DOHH2 (cell line): Measurements from ENCODE around the gene CNOT4.

ENCODE experiments used
- H3F3A ChIP-seq: fragments of 200-600 bp; sonication (generic), shearing (Covaris generic); 2 replicates; pipeline ENCODE4 v1.6.0; 2016; ENCODE audit warnings: antibody characterized with exemption, mild to moderate bottlenecking; ENCODE audit not compliant: control insufficient read depth, insufficient read depth
- H3K27ac ChIP-seq: fragments of 200-600 bp; sonication (generic); 2 replicates; pipeline ENCODE4 v1.5.1; 2014; ENCODE audit warnings: low read depth, mild to moderate bottlenecking, low read length, moderate library complexity
- H3K27me3 ChIP-seq: fragments of 200-600 bp; sonication (generic); 2 replicates; pipeline ENCODE4 v1.6.1; 2014; ENCODE audit warnings: mild to moderate bottlenecking, low read length, mixed read lengths; ENCODE audit not compliant: control insufficient read depth
- H3K36me3 ChIP-seq: fragments of 200-600 bp; sonication (generic); 2 replicates; pipeline ENCODE4 v1.6.1; 2014; ENCODE audit warnings: mild to moderate bottlenecking, low read length, moderate library complexity, mixed read lengths; ENCODE audit not compliant: control insufficient read depth
- H3K4me1 ChIP-seq: fragments of 200-600 bp; sonication (generic); 2 replicates; pipeline ENCODE4 v1.6.1; 2014; ENCODE audit warnings: mild to moderate bottlenecking, low read length, mixed read lengths; ENCODE audit not compliant: control insufficient read depth
- H3K4me2 ChIP-seq: fragments of 200-600 bp; sonication (generic); 2 replicates; pipeline ENCODE4 v1.6.0; 2014; ENCODE audit warnings: mild to moderate bottlenecking, low read length, moderate library complexity
- H3K4me3 ChIP-seq: fragments of 200-600 bp; sonication (generic); 2 replicates; pipeline ENCODE4 v1.5.1; 2014; ENCODE audit warnings: mild to moderate bottlenecking, low read length, mixed read lengths
- H3K79me2 ChIP-seq: fragments of 200-600 bp; sonication (generic); 2 replicates; pipeline ENCODE4 v1.6.1; 2014; ENCODE audit warnings: mild to moderate bottlenecking, low read length, mixed read lengths; ENCODE audit not compliant: control insufficient read depth
- H3K9me2 ChIP-seq: fragments of 200-600 bp; sonication (generic); replicated peaks from 2 replicates; pipeline ENCODE4 v1.6.1; 2014; ENCODE audit warnings: mild to moderate bottlenecking, low read length, mixed read lengths; ENCODE audit not compliant: control insufficient read depth
- H3K9me3 ChIP-seq: fragments of 200-600 bp; sonication (generic); 2 replicates; pipeline ENCODE4 v1.6.1; 2014; ENCODE audit warnings: antibody characterized with exemption, low read length, mixed read lengths; ENCODE audit not compliant: control insufficient read depth, insufficient read depth
- H4K20me1 ChIP-seq: fragments of 200-600 bp; sonication (generic); 2 replicates; pipeline ENCODE4 v1.6.0; 2014; ENCODE audit warnings: low read depth, mild to moderate bottlenecking, antibody characterized with exemption, low read length, moderate library complexity; ENCODE audit not compliant: control insufficient read depth, insufficient read depth
- EZH2phosphoT487 ChIP-seq: fragments of 200-600 bp; sonication (generic); IDR thresholded peaks from 2 replicates; pipeline ENCODE4 v1.6.1; 2017; ENCODE audit warnings: borderline replicate concordance, mild to moderate bottlenecking, antibody characterized with exemption, low read length, moderate library complexity, mixed read lengths
- TF ChIP-seq, protein P1 (sequence below): fragments of 200-600 bp; sonication (generic); IDR thresholded peaks from one replicate; pipeline ENCODE4 v1.5.1; 2014; ENCODE audit warnings: antibody characterized with exemption, mild to moderate bottlenecking, low read depth, low read length; ENCODE audit not compliant: poor library complexity, severe bottlenecking

The CNOT4 gene

DNA sequence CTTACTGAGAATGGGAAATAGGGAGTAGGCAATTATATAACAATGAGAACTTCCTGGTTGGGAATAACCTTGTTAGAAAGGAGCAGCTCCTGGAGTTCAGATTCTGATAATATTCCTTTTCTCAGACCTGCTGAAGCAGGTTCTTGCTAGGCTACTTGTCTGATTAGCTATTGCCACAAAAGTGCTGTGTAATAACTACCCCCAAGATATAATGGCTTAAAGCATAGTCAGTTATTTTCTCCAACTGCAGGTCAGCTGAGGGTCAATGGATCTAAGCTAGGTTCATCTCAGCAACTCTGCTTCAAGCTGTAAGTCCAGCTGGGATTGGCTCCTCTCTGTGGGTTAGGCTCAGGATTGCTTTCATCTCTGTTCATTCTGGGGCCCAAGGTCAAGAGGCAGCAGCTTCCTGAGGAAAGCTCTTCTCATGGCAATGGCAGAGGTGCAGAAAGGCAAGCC lies 9.4 kb upstream of the CNOT4 start:
- no peak for TF ChIP-seq EZH2phosphoT487
- TF ChIP-seq, protein P1, sequence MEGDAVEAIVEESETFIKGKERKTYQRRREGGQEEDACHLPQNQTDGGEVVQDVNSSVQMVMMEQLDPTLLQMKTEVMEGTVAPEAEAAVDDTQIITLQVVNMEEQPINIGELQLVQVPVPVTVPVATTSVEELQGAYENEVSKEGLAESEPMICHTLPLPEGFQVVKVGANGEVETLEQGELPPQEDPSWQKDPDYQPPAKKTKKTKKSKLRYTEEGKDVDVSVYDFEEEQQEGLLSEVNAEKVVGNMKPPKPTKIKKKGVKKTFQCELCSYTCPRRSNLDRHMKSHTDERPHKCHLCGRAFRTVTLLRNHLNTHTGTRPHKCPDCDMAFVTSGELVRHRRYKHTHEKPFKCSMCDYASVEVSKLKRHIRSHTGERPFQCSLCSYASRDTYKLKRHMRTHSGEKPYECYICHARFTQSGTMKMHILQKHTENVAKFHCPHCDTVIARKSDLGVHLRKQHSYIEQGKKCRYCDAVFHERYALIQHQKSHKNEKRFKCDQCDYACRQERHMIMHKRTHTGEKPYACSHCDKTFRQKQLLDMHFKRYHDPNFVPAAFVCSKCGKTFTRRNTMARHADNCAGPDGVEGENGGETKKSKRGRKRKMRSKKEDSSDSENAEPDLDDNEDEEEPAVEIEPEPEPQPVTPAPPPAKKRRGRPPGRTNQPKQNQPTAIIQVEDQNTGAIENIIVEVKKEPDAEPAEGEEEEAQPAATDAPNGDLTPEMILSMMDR = no peak

DNA sequence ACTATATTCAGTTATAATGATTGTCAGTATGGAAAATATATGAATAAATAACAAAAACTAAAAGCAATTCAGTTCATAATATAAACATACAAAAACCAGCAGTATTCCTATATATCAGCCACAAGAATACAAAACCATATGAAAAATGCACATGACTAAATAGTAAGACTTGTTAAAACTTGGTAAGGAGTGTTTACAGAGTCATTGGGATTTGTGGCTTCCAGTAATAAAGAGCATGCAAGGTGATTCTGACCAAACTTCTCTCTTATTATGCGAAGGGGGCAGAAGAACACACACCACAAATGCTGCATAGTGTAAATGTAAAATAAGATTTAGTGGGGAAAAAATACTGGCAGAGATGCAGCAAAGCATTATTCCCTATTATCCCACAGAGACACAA lies 8.8 kb upstream of the CNOT4 start:
- Histone ChIP-seq H3K4me2 (no peak overlapping the region), H3K36me3 (no peaks in the 10 kb centered on the region), H3K27ac (no peak overlapping the region), H3K9me2 (no peaks in the 10 kb centered on the region), H3K9me3 (no peaks in the 10 kb centered on the region), H3F3A (no peaks in the 10 kb centered on the region), H3K4me1 (no peaks in the 10 kb centered on the region), H4K20me1 (no peaks in the 10 kb centered on the region), H3K4me3 (no peak overlapping the region), H3K27me3 (no peaks in the 10 kb centered on the region), H3K79me2 (no peaks in the 10 kb centered on the region)
- TF ChIP-seq, protein P1 = no peak
- no peak for TF ChIP-seq EZH2phosphoT487

More for the DNA sequence above, 9.4 kb upstream of the CNOT4 start:
- Histone ChIP-seq H3K4me3 (no peak overlapping the region), H3K4me2 (no peak overlapping the region), H3K27ac (no peak overlapping the region), H3K79me2 (no peaks in the 10 kb centered on the region), H3K9me2 (no peaks in the 10 kb centered on the region), H3F3A (no peaks in the 10 kb centered on the region), H3K36me3 (no peaks in the 10 kb centered on the region), H3K9me3 (no peaks in the 10 kb centered on the region), H3K27me3 (no peaks in the 10 kb centered on the region), H4K20me1 (no peaks in the 10 kb centered on the region), H3K4me1 (no peaks in the 10 kb centered on the region)

DNA sequence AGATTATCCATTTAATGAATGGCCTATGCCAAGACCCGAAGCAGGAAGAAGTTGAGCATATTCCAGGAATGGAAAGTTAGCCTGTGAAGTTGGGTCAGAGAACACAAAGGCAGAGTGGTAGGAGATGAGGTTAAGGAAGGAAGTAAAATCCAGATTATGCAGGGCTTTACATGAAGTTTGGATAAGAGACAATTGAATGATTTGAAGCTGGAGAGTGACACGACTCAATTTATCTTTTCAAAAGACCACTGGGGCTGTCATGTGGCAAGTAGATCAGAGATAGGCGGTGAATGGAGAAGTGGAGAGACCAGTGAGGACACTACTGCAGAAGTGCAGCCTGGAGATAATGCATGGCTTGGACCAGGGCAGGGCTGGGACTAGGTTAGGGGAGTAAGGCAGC lies 7.2 kb upstream of the CNOT4 start:
- H3K4me3 ChIP-seq = no peak overlapping the region
- no peak overlapping the region for H3K4me2 ChIP-seq
- H3K4me1 ChIP-seq = no peaks in the 10 kb centered on the region
- H3F3A ChIP-seq = no peaks in the 10 kb centered on the region
- no peaks in the 10 kb centered on the region for H3K27me3 ChIP-seq
- H4K20me1 ChIP-seq = no peaks in the 10 kb centered on the region
- H3K27ac ChIP-seq = no peak overlapping the region
- TF ChIP-seq, protein P1 = no peak
- TF ChIP-seq EZH2phosphoT487 = no peak
- no peaks in the 10 kb centered on the region for H3K36me3 ChIP-seq
- no peaks in the 10 kb centered on the region for H3K9me2 ChIP-seq
- no peaks in the 10 kb centered on the region for H3K79me2 ChIP-seq
- no peaks in the 10 kb centered on the region for H3K9me3 ChIP-seq
